OCI-LY7 (cell line): ENCODE measurements around the gene ERGIC1. TPM values are rescaled to one million over a fixed set of nuclear protein-coding genes. Genes with fewer than 3 reads are reported as not detected.

Experiments used
- BruUV-seq: library from RNA; stranded (reverse); fragments of 400-500 nt; replicated peaks from 2 replicates; lab custom pipeline; 2021; lab: Mats Ljungman, UMichigan
- CTCF ChIA-PET: fragments of 300-600 bp; sonication (Branson Sonifier 250); formaldehyde crosslinking; loops from one replicate; lab custom pipeline; 2022; ENCODE audit warnings: antibody characterized with exemption; ENCODE audit not compliant: unreplicated experiment; lab: Charles Lee
- POLR2A ChIA-PET: fragments of 300-600 bp; sonication (Branson Sonifier 250); formaldehyde crosslinking; loops from one replicate; lab custom pipeline; 2022; ENCODE audit warnings: antibody characterized with exemption; lab: Charles Lee
- DNase-seq: peaks from one replicate; pipeline ENCODE4 v3.0.0-alpha.2; 2015; ENCODE audit warnings: low spot score
- H2AFZ ChIP-seq: fragments of 200-600 bp; sonication (generic), shearing (Covaris generic); 2 replicates; pipeline ENCODE4 v1.6.1; 2014; ENCODE audit warnings: mild to moderate bottlenecking, antibody characterized with exemption, low read length, moderate library complexity
- H3K27ac ChIP-seq: fragments of 200-600 bp; sonication (generic); 2 replicates; pipeline ENCODE4 v1.5.1; 2014; ENCODE audit warnings: mixed run types, low read depth, mild to moderate bottlenecking, moderate library complexity, low read length, inconsistent platforms; ENCODE audit not compliant: poor library complexity, severe bottlenecking
- H3K36me3 ChIP-seq: fragments of 200-600 bp; sonication (generic); 2 replicates; pipeline ENCODE4 v1.6.1; 2014; ENCODE audit warnings: mild to moderate bottlenecking, antibody characterized with exemption, low read length, moderate library complexity, mixed read lengths; ENCODE audit not compliant: insufficient read depth
- H3K4me1 ChIP-seq: fragments of 200-600 bp; sonication (generic); 2 replicates; pipeline ENCODE4 v1.5.1; 2014; ENCODE audit warnings: mild to moderate bottlenecking, low read length; ENCODE audit not compliant: insufficient read depth, poor library complexity, severe bottlenecking
- H3K4me2 ChIP-seq: fragments of 200-600 bp; sonication (generic); 2 replicates; pipeline ENCODE4 v1.6.1; 2014; ENCODE audit warnings: mild to moderate bottlenecking, low read length
- H3K4me3 ChIP-seq: fragments of 200-600 bp; sonication (generic); 2 replicates; pipeline ENCODE4 v1.5.1; 2014; ENCODE audit warnings: mild to moderate bottlenecking, low read depth, low read length; ENCODE audit not compliant: poor library complexity, severe bottlenecking
- H3K79me2 ChIP-seq: fragments of 200-600 bp; sonication (generic); 2 replicates; pipeline ENCODE4 v1.6.1; 2016; ENCODE audit warnings: low read depth, mild to moderate bottlenecking, low read length, moderate library complexity, mixed read lengths; ENCODE audit not compliant: insufficient read depth
- H3K9me2 ChIP-seq: fragments of 200-600 bp; sonication (generic); 2 replicates; pipeline ENCODE4 v1.6.1; 2016; ENCODE audit warnings: mild to moderate bottlenecking, low read length, mixed read lengths; ENCODE audit not compliant: insufficient read depth
- H3K9me3 ChIP-seq: fragments of 200-600 bp; sonication (generic); 2 replicates; pipeline ENCODE4 v1.6.1; 2014; ENCODE audit warnings: mild to moderate bottlenecking, mixed run types, low read length, mixed read lengths
- H4K20me1 ChIP-seq: fragments of 200-600 bp; sonication (generic); 2 replicates; pipeline ENCODE4 v1.6.1; 2014; ENCODE audit warnings: mild to moderate bottlenecking, antibody characterized with exemption, low read length, moderate library complexity, mixed read lengths; ENCODE audit not compliant: insufficient read depth
- EZH2phosphoT487 ChIP-seq: fragments of 200-600 bp; sonication (generic); IDR thresholded peaks from 2 replicates; pipeline ENCODE4 v1.6.1; 2018; ENCODE audit warnings: low read depth, borderline replicate concordance, mild to moderate bottlenecking, mixed run types, antibody characterized with exemption, low read length, moderate library complexity, mixed read lengths
- intact Hi-C: fragments of 100-400 bp; cut with micrococcal nuclease; formaldehyde crosslinking; loops from one replicate; pipeline ENCODE4 v1.10.0; 2022; ENCODE audit not compliant: unreplicated experiment
- total RNA-seq, 2 experiments: library from RNA; depleted of rRNA in 1 of 2; stranded (reverse); fragments of >200 nt in 1 of 2; shearing (Covaris generic) in 1 of 2; gene quantifications; 2 replicates each; pipeline ENCODE4 v1.2.3, GENCODE V29; 2014 to 2022
- TF ChIP-seq, protein P1 (sequence below): fragments of 200-600 bp; sonication (generic); conservative IDR thresholded peaks from 2 replicates; pipeline ENCODE4 v1.5.1; 2014; ENCODE audit warnings: mild to moderate bottlenecking, antibody characterized with exemption, low read length, moderate library complexity, mixed read lengths

Gene ERGIC1
- total RNA-seq, 2 experiments from 2014 or later = 125 to 178 TPM

DNA sequence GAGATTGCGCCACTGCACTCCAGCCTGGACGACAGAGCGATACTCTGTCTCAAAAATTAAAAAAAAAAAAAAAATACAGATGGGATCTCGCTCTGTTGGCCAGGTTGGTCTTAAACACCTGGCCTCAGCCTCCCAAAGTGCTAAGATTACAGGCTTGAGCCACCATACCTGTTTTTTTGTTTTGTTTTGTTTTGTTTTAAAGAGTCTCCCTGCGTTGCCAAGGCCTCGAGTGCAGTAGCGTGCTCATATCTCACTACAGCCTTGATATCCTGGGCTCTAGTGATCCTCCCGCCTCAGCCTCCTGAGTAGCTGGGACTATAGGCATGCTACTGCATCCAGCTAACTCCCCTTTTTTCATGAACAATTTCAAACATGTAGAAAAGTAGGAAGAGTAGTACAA is 156.7 kb downstream of the ERGIC1 start:
- Histone ChIP-seq H3K27ac (no peak overlapping the region), H2AFZ (no peak overlapping the region), H3K4me1 (peaks cover 3% of the 10 kb centered on the region), H3K36me3 (peaks cover 90% of the 10 kb centered on the region), H3K4me2 (no peak overlapping the region), H3K9me2 (no peaks in the 10 kb centered on the region), H3K9me3 (no peaks in the 10 kb centered on the region), H3K79me2 (peaks cover 86% of the 10 kb centered on the region), H4K20me1 (0 out of 2 replicates have a peak, but pooled peaks cover 13% of the 10 kb centered on the region), H3K4me3 (no peak overlapping the region)
- no TSS peak for BruUV-seq
- ChIA-PET POLR2A (no interaction called here), CTCF (interaction anchor here (0.6 kb wide), 1 partner anchor 52 kb away, joined by 3 read pairs; no protein-coding TSS in a partner anchor)
- no peak for DNase-seq
- intact Hi-C loops = no loop called here
- no peak for TF ChIP-seq EZH2phosphoT487
- TF ChIP-seq, protein P1, sequence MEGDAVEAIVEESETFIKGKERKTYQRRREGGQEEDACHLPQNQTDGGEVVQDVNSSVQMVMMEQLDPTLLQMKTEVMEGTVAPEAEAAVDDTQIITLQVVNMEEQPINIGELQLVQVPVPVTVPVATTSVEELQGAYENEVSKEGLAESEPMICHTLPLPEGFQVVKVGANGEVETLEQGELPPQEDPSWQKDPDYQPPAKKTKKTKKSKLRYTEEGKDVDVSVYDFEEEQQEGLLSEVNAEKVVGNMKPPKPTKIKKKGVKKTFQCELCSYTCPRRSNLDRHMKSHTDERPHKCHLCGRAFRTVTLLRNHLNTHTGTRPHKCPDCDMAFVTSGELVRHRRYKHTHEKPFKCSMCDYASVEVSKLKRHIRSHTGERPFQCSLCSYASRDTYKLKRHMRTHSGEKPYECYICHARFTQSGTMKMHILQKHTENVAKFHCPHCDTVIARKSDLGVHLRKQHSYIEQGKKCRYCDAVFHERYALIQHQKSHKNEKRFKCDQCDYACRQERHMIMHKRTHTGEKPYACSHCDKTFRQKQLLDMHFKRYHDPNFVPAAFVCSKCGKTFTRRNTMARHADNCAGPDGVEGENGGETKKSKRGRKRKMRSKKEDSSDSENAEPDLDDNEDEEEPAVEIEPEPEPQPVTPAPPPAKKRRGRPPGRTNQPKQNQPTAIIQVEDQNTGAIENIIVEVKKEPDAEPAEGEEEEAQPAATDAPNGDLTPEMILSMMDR = no peak

DNA sequence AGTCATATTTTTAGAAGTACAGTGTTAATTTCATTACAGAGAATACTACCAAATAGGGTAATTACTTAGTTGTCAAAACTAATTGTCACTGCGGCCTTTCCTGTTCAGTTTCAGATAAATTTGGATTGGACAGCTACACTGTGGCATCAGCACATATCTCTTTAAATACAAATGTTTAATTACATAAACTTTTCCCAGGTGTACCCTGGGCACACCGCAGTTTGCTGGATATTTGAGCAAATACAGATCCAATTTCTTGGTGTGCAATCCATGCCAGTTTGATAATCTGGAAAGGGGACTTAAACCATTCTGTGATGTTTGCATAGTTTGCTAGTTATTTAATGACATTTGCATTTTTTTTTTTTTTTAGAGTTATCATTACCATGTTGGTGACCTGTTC is 160.4 kb downstream of the ERGIC1 start:
- H3K4me3 ChIP-seq = no peak overlapping the region
- BruUV-seq = no TSS peak
- ChIA-PET CTCF (interaction anchor here (0.7 kb wide), 1 partner anchor 287 kb away, joined by 7 read pairs; no protein-coding TSS in a partner anchor), POLR2A (interaction anchor here (0.5 to 2.1 kb wide), 6 partner anchors 8 to 126 kb away, joined by 3 to 8 read pairs (median 6); partner anchors contain the start of gene ATP6V0E1)
- no peak overlapping the region for H2AFZ ChIP-seq
- H3K27ac ChIP-seq = no peak overlapping the region
- no peaks in the 10 kb centered on the region for H3K9me3 ChIP-seq
- DNase-seq = no peak
- peaks cover 59% of the 10 kb centered on the region for H3K79me2 ChIP-seq
- H3K9me2 ChIP-seq = no peaks in the 10 kb centered on the region
- H3K36me3 ChIP-seq = peaks cover 89% of the 10 kb centered on the region
- H3K4me2 ChIP-seq = no peak overlapping the region
- TF ChIP-seq, protein P1 = no peak
- TF ChIP-seq EZH2phosphoT487 = no peak
- H3K4me1 ChIP-seq = no peaks in the 10 kb centered on the region
- intact Hi-C loops = no loop called here
- H4K20me1 ChIP-seq = peaks cover 8% of the 10 kb centered on the region; the same call in 1 of the 2 replicates

DNA sequence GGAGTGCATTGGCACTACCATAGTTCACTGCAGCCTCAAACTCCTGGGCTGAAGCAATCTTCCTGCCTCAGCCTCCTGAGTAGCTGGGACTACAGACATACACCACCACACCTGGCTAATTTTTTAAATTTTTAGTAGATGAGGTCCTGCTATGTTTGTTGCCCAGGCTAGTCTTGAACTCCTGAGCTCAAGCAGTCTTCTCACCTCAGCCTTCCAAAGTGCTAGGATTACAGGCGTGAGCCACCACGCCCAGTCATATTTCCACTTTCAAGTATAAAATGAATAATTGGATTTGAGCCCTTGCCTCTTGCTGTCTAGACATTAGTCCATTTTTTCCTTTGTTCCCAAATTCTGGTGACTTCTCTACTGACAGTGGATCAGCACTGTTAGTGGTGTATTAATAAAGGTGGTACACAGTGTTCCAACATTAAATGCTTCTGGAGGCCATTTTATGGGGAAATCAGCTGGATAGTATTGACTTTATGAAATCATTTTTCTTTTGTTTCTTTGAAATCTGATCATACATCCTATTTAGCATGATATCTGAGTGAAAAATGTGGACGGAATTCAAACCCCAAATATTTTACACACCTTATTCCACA is 165.4 kb downstream of the ERGIC1 start:
- peaks cover 5% of the 10 kb centered on the region for H3K4me1 ChIP-seq
- H2AFZ ChIP-seq = no peak overlapping the region
- H3K4me3 ChIP-seq = no peak overlapping the region
- H3K79me2 ChIP-seq = peaks cover 67% of the 10 kb centered on the region
- no TSS peak for BruUV-seq
- H3K9me2 ChIP-seq = no peaks in the 10 kb centered on the region
- no peaks in the 10 kb centered on the region for H3K9me3 ChIP-seq
- ChIA-PET CTCF (no interaction called here), POLR2A (interaction anchor here (0.7 to 1.2 kb wide), 4 partner anchors 13 to 58 kb away, joined by 3 to 4 read pairs (median 4); partner anchors contain the start of gene ATP6V0E1)
- peaks cover 7% of the 10 kb centered on the region; the same call in 1 of the 2 replicates for H4K20me1 ChIP-seq
- DNase-seq = no peak
- TF ChIP-seq EZH2phosphoT487 = no peak
- TF ChIP-seq, protein P1 = no peak
- no peak overlapping the region for H3K27ac ChIP-seq
- intact Hi-C loops = no loop called here
- no peak overlapping the region for H3K4me2 ChIP-seq
- peaks cover 82% of the 10 kb centered on the region for H3K36me3 ChIP-seq
